HG03558 (cell line): ENCODE measurements around the gene XYLT1.
"Not testable (repeated sequence)": the region's sequence is repeated elsewhere in the genome, so short reads cannot be mapped to it uniquely, and the experiment has no call there.

Source experiments
- ATAC-seq: cut with Tn5 transposase; IDR thresholded peaks from one replicate; pipeline ENCODE4 v1.9.1; 2021; ENCODE audit warnings: moderate number of reproducible peaks; ENCODE audit not compliant: unreplicated experiment; ENCODE audit errors: extremely low read depth

Gene XYLT1

DNA sequence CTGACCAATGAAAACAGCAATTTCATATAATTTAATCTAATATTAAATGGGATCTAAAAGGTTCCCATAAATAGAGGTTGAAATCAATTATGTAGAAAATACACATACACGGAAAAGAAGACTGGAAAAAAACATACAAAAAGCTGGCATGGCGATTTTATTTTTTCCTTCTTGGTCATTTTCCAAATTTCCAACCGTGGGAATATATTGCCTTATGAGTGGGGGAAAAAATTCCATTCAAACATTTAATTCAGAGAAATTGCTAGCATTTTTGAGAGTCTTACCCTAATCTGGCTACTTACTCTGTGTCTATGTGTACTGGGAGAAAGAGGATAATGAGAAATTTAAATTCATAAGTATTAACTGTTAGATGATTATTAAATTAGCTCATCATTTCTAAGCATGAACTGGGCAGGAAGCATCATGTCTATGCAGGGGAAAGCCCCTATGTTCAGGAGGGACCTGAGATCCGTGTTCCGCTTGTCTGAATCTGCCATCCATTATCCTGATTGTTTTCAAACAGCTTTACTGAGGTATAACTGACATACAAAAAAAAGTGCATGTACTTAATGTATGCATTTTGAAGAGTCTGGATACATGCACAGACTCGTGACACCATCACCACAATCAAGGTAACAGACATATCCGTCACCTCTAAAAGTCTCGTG is 145.2 kb downstream of the XYLT1 start:
- no peak for ATAC-seq

DNA sequence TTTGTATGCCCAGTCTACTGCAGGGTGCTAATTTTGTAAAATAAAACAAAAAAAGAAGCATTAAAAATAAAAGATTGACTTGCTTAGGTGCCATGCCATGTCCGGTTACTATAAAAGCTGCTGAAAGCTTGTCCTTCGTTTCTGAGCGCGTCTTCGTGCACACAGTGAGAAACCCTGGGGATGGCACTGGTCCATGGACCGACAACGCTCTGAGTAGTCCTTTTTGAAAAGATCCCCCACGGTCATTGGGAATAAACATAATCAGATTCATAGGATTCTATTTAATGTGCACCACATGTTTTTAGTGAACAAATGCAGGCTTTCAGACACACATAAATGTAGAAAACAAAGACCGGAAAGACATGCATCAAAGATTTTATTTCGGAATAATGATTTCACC is 146.3 kb downstream of the XYLT1 start:
- ATAC-seq, result no peak

DNA sequence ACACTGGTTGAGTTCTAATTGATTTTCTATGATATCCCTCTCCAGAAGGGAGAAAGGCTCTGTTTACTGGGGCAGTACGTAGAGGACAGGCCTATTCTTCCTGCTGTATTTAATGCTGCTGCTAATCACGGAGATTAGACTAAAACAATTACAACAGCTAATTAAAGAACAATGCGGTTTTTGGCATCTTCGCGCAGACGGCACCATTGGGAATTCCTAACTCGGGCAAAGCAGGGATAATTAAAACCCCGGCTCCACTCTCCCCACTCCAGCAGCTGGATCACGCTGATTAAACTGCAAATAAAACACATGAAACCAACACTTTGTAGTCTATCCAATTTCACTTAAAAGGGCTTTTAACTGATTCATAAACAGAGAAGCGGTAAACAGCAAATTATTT is 147.6 kb downstream of the XYLT1 start:
- no peak for ATAC-seq

DNA sequence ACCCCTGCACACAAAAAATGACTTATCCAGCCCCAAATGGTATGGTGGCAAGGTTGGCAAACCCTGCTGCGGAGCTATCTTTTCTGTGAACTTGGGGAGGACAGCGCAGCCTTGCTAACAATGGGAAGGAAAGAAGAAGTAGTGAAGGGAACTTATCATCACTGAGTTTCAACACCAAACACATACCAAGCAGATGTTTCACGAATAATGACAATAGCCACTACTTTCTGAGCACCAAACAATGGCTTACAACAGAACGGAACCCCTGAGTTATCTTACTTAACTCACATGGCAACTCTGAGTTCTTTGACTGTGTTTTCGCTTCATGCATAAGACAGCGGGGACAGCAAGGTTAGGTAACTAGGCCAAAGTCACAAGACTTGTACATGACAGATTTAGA is 148.9 kb downstream of the XYLT1 start:
- no peak for ATAC-seq

DNA sequence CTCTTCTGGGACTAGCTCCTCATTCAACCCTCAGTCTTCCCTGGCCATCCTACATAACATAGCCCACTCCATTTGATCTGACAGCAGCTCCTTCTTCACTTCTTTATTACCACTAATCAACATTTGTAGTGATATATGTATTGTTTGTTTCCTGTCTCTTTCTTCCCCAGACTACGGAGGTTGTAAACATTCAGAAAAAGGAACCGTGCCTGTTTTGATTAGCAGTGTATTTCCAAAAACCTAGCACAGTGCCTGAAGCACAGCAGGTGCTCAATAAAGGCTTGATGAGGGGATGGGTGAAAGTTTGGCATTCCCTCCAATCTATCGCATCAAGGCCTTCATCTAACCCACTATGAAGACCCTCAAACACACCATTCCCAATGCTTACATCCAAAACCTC is 150.8 kb downstream of the XYLT1 start:
- ATAC-seq, result no peak

DNA sequence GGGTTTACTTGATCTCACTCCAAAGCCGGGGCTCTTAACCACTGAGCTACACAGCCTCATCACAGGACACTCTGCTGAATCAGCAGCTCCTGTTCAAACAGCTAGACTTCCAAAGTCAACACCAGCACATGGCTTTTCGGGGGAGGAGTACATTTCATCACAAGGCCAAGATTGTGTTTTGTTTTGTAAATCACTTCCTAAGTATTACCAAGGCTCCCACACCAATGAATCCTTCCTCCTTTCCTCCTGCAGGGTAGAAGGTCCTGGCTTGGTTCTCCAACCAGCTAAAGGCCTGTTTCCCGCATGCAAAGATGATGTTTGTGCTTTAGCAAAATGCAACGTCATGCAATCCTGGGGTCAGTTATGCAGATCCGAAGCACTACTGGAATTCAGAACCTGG is 152.5 kb downstream of the XYLT1 start:
- ATAC-seq, result no peak

DNA sequence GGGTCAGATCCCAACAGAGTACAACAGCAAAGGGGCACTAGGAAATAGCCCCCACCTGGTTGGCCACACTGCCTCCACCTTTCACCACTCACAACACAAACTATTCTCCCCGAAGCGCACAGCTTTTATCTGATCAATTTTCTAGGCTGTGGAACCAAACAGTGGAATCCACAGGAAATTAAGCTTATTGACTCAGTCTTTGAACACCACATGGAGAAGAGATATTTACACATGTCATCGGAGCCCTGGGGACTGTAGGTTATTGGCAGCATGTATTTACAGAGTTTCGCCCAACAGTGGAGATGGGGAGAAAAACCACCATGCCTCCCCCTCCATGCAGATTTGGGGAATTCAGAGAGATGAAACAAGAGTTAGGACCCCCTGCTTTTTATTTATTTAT is 154.8 kb downstream of the XYLT1 start:
- no peak for ATAC-seq

DNA sequence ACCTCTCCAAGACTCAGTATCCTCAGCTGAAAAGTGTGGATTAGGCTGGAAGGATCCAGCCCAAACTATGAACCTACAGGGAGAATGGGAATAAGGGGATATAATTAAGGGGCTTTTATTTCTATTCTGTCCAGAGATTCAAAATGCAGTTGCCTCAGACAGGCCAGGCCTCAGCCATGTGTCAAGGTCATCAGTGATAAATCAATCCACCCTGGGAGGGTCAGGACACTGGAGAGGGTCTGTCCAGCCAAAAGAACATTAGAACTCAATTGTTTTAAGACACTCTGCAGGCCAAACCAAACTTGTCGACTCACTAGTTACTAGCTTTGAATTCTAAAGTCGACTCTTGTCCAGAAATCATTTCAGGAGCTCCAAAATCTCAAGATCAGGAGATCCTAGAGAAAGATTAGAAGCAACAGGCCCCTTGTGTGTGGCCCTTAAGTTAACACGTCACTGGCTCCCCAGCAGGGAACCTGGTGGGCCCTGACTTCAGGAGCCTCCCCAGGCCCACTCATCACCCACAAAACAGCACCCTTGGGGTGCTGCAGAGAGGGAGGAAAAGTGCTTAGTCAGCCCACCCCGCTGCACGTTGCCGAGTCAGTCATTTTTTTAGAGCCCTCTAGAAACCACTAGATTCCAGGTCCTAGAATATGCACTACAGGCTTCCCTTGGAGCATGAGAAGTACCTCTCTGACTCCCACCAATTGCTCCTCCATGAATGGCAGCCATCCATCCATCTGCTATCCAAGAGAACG is 156.8 kb downstream of the XYLT1 start:
- no peak for ATAC-seq

DNA sequence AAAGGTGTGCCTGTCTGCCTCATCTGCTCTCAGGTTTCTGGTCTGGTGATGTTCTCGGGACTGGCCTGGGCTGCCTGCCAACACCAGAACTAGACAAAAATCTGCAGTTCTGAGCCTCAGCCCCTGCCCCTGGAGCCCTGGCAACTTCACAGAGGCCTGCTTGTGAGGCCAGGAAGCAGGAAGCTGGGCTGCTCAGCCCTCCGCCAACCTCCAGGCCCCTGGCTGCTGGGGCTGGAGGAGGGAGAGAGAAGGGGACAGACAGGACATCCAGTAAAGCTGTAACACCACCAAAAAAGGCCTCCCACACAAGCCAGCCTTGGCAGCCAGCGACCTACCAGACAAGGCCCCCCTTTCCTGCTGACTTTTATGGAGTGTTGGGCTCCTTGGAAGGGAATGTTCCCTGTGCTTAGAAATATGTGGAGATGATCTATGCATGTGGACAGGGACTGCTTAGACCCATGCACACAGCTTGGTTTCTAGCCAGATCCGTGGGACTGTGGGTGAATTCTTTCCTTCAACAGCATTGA is 157.6 kb downstream of the XYLT1 start:
- ATAC-seq, result no peak

DNA sequence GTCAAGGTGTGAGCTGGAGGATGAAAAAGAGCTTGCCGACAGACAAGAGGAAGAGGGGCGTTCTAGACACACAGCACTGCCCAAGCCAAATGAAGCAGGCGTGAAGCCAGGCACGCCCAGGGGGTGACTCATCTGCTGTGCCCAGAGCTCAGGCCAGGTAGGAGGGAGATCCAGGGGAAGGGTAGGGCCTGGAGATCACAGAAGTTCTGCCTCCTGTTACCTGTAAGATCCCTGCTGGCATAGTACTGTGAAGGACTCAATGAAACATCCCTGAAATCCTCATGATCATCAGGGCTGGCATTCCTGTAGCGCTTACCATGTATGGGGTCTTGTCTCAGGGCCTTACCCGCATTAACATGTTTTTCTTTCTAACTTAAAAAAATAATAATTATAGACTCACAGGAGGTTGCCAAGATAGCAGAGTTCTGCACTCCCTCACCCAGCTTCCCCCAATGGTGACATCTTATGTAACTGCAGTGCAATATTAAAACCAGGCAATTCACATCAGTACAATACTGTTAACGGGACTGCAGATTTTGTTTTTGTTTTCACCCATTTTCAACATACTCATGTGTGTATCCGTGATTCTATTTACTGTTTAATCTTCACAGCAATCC is 158.6 kb downstream of the XYLT1 start:
- ATAC-seq, result no peak

DNA sequence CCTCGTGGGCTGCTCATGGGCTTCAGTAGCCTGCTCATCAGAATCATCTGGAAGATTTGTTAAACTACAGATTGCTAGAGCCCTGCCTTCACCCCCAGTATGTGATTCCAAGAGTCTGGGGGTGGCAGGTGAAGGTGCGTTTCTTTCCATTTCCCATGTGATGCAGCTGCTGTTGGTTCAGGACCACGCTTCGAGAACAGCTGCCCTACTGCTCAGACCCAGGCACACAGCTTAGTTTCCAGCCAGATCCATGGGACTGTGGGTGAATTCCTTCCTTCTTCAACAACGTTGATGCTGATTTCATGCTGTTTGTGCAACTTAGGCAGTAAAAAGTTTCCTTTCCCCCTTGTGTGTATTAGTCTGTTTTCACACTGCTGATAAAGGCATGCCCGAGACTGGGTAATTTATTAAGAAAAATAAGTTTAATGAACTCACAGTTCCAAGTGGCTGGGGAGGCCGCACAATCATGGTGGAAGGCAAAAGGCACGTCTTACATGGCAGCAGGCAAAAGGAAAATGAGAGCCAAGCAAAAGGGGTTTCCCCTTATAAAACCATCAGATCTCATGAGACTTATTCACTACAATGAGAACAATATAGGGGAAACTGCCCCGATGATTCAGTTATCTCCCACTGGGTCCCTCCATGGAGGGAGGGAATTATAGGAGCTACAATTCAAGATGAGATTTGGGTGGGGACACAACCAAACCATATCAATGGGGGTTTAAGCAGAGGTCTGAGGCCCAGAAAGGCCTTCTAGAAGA is 159.2 kb downstream of the XYLT1 start:
- ATAC-seq, result no peak

DNA sequence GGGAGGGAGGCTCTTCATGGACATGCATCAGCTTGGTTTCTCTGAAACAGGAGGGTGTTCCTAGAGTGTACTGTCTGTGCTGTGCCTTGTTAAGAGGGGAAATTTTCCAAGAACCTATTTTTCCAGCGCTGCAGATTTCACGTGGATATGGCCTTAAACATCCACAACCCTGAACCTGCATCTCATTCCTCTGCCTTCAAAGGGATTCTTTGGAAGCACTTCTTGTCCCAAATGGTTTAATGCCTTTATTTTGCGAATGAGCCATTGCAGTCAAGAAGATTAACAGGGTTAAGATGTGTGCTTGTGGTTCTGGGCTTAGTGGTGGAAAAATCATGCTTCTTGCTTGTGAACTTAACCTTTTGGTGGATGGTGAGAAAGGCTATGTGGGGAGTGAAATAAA is 161.2 kb downstream of the XYLT1 start:
- no peak for ATAC-seq

DNA sequence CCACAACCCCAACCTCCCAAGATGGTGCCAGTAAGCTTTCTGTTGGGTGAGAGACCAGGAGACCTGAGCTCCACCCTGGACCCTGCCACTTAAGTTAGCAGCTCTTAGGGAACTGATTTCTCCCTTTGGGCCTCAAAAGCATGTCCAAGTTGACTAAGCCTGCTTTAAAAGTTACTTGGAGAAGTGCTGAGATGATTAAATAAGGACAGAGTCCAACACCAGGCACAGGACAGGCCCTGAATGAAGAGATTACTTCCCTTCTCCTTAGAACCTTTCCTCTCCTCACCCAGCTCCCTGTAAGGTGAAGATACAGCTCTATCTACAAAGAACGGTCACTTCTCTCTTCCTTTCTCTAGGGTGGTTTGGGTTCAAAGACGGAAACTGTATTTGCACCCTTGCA is 162.6 kb downstream of the XYLT1 start:
- ATAC-seq, result no peak

DNA sequence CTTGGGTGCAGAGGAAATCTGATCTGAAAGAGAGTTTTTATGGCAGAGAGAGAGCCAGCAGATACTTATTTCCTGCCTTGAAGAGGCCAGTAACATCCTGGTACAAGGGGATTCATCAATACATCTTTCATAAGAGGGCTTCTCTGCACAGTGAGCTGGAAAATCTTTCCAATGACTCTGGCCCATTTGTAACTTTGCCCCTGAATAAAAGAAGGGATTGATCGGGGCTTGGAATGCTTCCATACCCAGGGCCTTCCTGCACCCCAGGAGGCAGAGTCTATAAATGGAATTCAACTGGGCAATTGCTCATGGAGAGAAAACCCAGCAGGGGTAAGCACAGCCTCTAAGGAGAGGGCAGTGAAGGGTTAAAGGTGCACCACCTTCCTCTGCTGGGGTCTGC is 163.3 kb downstream of the XYLT1 start:
- ATAC-seq, result no peak

DNA sequence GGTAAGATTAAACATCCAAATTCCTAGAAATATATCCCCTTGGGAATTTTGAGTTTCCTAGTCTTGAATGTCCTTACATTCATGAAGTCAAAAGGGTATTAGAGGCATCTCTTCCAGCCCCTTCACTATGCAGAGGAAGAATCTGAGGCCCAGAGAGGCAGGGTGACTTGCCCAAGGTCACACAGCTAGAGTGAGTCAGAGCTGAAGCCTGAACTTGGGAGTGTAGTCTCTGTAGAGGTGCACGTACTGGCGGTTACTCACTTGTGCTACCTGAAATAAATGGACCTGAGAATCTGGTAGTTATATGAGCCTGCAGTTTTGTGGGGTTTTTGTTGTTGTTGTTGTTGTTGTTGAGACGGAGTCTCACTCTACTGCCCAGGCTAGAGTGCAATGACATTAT is 164.0 kb downstream of the XYLT1 start:
- no peak for ATAC-seq

DNA sequence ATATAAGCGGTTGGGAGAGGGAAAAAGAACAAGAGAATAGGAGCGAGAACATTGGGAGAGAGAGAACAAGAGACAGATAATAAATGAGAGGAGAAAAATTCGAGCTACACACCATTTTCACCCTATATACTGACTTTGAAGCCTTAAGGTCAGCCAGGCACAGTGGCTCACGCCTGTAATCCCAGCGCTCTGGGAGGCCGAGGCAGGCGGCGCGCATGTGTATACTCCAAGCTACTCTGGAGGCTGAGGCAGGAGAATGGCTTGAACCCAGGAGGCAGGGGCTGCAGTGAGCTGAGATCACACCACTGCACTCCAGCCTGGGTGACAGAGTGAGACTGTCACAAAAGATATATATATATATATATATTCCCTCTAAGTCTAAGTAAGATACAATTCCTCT is 164.5 kb downstream of the XYLT1 start:
- ATAC-seq, result not testable (repeated sequence)

DNA sequence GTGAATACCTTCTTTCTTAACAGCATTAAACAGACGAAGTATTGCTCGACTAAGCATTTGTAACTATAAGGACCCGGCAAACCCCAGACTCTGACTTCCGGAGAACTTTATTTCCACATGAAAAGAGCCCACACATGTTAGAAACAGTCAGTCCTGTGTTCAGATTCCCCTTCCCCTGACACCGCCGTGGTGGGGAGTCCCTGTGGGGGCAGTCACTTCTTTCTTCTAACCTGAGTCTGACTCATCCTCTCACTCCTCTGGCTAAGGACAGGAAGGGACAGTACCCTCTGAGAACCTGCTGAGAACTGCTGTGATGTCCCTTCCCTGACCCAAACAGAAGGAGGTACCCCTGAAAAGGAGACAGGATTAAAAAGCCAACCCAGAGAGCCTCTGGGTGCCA is 165.1 kb downstream of the XYLT1 start:
- ATAC-seq, result no peak

DNA sequence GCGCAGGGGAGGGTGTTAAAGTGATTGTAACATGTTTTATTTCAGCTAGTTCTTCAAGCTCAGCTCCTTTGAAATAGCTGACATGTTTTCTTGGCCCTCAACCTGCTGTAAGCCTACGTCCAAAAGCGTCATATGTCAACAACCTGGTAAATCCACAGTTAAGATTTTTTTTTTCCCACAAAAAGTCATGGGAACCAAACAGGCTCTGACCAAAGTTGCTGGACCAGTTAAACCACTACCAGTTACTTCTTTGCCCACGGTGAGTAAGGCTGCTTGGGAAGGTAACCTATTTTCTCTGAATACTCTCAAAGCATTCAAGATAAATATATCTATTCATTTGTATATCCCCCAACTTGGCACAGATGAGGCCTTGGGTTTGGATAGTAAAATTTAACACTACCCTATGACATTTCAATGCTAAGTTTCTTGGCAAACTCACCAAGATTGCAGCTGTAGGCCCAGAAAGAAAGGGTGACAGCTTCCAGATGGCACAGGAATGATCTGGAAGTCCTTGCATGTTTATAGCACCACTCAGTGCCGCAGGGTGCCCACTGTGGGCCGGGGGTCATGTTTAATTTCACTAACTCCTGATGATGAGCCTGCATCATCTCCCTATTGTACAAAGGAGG is 166.2 kb downstream of the XYLT1 start:
- no peak for ATAC-seq

DNA sequence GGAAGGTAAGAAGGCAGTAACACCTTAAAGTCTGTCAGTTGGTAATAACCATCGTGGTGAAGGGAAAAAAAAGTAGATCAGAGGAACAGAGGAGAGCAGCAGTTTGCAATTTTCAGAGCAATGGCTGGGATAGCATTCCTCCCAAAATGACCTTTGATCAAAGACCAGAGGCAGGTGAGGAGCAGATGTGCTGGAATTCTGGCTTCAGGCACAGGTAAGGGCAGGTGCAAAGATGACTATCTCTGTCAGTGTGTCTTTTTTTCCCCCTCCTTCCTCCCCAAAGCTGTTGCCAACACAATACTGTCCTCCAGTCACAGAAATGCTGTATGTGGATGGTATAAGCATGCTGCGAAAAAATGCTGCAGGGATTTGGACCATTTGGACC is 166.7 kb downstream of the XYLT1 start:
- ATAC-seq, result no peak

DNA sequence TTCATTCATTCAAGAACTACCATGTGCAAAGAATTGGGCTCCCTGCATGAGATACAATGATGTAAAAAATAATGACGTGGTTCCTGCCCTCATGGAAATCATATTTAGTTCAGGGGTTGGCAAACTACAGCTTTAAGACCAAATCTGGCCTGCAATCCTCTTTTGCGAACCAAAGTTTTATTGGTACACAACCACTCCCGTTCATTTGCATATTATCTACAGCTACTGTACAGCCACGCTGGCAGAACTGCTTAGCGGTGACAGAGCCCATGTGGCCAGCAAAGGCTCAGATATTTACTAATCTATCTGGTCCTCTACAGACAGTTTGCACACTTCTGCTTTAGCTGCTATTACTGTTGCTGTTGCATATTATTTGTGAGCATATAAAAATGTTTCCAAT is 167.7 kb downstream of the XYLT1 start:
- ATAC-seq, result no peak
